GM15510 (cell line): ENCODE results near the gene TGFA.

Experiments
- POLR2A ChIP-seq: IDR thresholded peaks from 3 replicates; pipeline ENCODE4 v1.6.1; 2011; ENCODE audit warnings: borderline replicate concordance; ENCODE audit not compliant: insufficient read length; ENCODE audit errors: extremely low read depth

The TGFA gene

DNA sequence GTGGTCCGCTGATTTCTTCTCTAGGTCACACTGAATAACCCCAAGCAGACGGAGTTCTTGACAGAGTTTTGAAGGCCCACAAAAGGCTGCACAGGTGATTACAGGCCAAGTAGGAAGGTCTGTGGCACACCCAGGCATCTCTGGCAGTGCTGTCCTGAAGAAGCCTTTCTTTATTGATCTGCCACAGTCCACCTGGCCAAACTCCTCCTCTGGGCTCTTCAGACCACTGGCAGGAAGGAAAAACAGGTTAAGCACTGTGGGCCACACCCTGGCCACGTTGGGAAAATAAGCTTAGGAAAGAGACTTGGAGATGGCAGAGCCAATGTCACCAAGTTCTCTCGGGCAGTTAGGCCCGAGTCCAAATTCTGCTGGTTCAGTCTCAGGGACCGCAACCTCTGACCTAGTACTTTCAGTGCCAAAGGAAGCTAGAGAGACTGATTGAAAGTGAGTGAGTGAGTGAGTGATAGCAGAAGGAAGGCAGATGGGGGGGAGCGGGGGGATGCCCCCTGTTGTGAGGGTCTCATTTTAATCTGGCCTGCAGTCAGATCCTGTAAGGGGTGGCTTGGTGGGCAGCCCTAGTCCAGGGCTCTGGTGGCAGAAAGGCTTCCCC is 102.9 kb downstream of the TGFA start:
- no peak for TF ChIP-seq POLR2A

GRCh38 chr2:70448041-70448440 is 105.6 kb downstream of the TGFA start:
- no peak for TF ChIP-seq POLR2A

DNA sequence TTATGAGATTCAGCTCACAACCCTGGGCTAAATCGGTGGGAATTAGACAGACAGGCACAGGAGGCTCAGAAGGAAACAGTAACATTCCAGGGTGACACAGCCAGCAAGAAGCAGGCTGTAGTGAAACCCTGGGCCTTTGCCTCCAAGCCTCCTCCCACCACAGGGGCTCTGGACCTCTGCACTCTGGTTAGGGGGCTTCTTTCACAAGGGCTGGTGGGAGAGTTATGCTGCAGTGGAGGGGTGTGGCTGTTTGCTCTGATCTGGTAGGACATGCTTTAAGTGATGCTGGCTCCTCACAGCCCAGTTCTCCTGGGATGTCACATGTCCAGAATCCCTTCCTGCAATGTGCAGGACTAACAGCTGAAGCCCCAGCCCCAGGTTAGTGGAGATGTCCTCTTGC is 109.9 kb downstream of the TGFA start:
- no peak for TF ChIP-seq POLR2A

DNA sequence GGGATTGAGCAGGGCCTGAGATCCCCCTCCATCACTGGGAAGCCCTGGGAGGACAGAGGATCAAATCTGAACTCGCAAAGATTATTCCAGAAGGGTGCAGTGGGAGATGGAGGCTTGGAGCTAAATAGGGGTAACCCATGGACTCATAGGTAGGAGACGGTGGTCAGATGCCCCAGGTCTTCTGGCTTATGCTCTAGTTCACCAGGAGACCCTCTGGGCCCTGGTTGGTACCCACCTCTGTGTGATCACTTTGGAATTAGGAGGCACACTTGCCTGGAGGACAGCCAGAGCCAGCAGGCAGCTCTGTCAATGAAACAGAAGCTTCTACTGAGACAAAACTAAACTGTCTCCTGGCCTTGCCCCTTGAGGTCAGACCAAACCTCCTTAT is 110.6 kb downstream of the TGFA start:
- TF ChIP-seq POLR2A = no peak

DNA sequence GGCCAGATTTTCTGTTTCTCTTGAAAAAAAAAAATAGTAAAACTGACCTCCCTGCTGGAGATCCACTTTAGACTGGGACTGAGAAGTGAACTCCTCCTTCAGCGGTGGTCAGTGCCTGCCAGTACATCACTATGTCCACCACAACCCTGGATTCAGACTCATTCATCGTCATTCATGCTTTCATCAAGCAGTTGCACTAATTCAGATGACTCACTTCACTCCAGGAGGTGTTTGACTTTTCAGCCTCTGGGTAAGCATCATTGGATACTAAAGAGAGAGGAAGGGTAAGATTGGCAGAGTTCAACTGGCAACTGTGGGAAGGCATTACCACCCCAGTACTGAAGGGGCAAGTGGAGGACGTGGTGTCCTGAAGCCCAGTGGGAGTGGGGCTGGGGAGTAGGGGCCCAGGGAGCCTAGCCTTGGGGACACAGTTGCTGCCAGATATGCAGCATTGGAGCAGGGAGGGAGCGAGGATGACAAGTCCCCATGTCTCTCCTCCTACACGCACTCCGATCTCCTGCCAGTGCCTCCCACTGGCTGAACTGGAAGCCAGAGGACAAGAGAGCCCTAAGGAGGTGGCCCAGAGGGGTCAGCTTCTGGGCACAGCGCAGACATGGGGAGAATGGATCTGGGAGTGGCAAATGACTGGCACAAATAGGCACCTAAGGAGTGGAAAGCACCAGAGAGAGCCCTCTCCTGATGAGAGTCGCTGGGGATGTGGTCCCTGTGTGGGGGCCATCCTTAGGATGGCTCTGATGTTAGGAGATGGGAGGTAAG is 111.1 kb downstream of the TGFA start:
- no peak for TF ChIP-seq POLR2A

- no peak for TF ChIP-seq POLR2A
These were observed 113.0 kb downstream of the TGFA start for GRCh38 chr2:70440621-70441020.

GRCh38 chr2:70435138-70435537 is 118.5 kb downstream of the TGFA start:
- TF ChIP-seq POLR2A = no peak

DNA sequence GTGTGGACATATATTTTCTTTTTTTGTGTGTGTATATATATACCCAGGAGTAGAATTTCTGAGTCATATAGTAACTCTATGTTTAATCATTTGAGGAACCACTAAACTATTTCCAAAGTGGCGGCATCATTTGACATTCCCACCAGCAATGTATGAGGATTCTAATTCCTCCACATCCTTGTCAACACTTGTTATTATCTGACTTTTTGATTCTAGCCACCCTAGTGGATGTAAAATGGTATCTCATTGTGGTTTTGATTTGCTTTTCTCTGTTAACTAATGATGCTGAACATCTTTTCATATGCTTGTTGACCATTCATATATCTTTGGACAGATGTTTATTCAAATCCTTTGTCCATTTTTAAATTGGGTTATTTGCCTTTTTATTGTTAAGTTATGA is 120.3 kb downstream of the TGFA start:
- no peak for TF ChIP-seq POLR2A

DNA sequence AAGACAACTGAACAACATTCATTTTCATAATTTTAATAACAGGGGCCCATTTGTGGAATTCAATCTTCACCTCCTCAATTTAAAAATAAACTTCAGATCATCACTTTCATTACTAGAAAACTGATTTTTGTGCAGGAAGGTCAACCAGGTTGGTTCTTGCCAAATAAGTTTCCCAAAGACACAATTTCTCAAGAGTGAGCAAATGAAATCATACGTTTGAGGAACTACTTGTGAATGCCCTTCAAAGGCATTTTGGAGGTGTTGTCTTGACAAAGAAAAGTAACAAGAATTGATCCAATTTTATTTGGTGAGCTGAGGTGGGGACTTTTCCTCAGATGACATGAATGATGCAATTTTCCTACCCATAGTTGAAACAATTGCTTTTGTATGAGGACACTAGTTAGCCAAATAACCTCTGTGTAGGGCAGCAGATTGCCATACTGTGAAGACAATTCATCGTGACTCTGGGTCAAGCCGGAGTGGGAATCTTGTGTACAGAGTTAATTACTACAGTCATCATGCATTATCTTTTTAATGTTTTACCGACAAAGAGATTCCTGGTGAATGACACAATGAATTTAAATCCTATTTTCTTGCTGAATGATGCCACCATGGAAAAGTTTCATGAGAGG is 121.8 kb downstream of the TGFA start:
- no peak for TF ChIP-seq POLR2A

GRCh38 chr2:70426341-70426740 is 127.3 kb downstream of the TGFA start:
- TF ChIP-seq POLR2A = no peak

GRCh38 chr2:70425682-70426301 is 127.8 kb downstream of the TGFA start:
- no peak for TF ChIP-seq POLR2A

DNA sequence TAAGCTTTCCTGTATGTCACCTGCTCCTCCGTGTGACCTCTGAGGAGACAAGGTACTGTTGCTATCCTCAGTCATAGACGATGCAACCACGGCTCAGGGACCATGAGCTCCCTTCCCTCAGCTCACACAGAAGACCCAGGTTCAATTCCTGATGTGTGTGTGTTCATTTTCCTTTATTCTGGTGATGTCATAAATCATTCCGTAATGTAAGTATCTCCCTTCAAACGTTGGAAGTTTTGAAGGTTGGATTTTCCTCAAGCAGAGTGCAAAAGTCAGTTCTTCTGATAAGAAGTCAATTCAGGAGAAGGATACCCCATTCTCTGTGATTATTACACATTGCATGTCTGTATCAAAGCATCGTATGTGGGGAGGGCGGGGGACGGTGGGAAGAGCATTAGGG is 132.9 kb downstream of the TGFA start:
- no peak for TF ChIP-seq POLR2A

GRCh38 chr2:70420143-70420542 is 133.5 kb downstream of the TGFA start:
- no peak for TF ChIP-seq POLR2A

DNA sequence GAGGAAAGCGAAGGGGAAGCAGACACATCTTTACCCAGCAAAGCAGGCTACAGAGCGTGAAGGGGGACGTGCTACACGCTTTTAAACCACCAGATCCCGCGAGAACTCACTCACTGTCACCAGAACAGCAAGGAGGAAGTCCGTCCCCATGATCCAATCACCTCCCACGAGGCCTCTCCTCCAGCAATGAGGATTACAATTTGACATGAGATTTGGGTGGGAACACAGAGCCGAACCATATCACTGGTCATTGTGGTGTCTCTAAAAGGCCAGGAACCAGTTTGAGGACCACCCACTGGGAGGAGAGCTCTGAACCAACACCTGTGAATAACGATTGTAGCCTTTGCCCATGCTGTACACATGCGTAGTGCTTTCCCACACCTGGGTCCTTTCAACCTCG is 135.1 kb downstream of the TGFA start:
- TF ChIP-seq POLR2A = no peak

DNA sequence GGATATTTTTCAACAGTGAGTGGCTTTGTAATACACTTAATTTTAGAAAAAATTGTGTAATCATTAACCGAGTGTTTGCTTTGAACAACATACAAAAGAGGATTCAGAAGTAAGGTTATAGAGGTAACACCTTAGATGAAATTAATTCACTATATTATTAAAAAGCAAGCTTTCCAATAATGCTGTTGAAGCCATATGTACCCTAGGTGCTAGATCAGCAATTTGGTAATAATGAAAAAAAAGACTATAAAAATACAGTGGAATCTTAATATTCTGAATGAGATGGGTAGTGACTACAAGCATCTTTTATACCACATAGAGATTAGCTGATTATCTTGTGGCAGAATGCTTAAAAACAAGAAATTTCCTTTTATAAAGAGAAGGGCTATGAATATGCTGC is 136.6 kb downstream of the TGFA start:
- no peak for TF ChIP-seq POLR2A
